GM19455 (cell line): Measurements from ENCODE around the gene SERPINA10.
"Not testable (repeated sequence)": the region's sequence is repeated elsewhere in the genome, so short reads cannot be mapped to it uniquely, and the experiment has no call there.

Experiments used
- ATAC-seq: cut with Tn5 transposase; IDR thresholded peaks from one replicate; pipeline ENCODE4 v1.9.1; 2021; ENCODE audit not compliant: unreplicated experiment

Gene SERPINA10

DNA sequence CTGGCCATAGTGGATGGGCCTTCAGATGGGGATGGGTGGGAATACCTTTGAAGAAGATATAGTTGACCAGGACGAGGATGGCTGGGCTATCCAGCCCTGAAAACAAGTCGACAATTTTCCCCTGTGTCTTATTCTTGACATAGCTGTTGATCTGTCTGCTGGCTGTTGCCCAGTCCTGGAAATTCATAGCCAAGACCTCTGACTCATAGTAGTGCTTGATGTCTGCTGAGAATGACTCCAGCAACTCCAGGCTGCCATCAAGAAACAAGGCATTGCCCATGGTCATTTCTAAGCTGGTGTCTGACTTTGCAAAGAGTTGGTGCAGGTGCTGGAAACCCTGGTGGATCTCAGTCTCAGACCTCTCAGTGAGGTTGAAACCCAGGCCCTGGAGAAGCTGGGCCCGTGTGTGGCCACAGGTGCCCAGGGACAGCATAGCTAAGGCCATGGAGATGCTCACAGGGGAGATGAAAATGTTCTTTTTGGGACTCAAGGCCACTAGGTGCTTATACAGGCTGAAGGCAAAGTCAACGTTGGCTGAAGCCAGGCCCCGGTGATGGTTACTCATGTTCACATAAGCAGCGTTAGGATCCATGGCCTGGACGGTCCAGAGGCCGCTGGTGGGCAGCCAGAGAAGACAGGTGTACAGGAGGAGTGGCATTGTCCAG, 21.1 kb upstream of the SERPINA10 start:
- no peak for ATAC-seq

DNA sequence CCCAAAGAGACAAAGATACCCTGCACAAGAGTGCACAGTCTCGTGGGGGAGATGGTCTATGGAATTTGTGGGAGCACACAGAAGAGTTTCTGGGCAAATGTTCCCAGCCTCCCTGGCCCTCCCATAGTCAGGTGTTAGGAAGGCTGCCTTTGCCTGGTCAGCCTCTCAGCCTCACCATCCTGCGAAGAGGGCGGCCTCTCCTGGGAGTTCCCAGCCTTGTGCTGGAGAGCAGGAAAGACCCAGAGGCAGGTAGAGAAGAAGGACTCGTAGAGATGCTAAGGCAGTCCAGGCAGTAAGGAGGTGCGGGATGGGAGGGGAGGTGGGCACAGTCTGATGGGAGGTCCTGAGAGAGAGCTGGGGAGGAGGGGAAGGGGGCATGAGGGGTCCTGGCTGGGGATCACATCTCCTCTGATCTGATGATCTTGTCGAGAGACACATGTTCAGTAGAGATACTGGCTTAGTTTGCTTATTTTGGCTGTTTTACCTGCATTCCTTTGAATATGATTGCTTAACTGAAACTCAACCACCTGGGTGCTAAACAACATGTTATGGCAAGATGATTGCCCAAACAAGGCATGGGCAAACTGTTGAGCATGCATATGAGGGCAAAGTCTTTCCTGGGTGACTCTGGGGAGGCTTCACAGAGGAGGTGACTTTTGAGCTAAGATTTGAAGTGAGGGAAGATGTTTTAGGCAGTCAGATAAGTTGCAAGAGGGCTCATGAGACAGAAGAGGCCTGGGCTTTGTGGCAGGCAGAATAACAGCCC, 19.6 kb upstream of the SERPINA10 start:
- ATAC-seq: no peak

GRCh38 chr14:94310248-94310647, 17.2 kb upstream of the SERPINA10 start:
- no peak for ATAC-seq

DNA sequence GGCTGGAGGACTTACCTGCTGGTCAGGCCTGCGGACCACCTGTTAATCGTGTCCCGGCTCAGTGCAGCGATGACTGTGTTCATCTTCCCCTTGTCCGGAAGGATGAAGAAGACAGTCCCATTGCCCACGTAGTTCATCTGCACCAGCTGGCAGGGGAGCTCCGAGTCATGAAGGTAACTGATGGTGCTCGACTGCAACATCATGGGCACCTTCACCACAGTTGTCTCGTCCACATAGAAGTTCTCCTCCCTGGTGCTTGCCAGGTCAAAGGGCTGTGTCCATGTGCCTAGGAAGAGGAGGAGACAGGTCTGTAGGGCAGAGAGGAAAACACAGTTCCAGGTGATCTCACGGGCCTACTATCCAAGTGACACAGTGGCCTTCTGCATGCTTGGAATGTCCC, 16.7 kb upstream of the SERPINA10 start:
- ATAC-seq: no peak

DNA sequence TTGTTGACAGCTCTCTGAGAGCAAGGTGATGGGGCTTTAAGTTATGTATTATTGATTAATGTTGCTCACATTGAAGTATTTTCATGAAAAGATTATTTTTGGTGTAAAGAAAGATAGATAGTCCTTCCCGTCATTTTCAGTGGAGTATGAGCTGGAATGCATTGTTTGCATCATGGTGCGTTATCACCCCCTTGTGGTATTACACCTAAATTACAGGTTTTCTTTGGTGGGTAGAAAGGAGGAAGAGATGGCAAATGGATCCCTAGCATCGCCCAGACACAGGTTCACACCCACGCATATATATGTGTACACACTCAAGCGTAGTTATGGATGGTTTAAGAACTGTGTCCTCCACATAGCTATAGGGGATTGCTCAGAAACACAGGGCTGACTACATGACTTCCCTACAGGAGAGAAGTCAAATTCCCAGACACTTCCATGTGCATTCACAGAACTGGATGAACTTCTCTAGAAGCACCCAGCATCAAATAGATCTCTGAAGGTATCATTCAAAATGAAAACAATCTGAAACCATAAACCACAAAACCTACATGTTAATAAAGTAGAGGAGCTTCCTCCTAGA, 14.4 kb upstream of the SERPINA10 start:
- ATAC-seq: no peak

DNA sequence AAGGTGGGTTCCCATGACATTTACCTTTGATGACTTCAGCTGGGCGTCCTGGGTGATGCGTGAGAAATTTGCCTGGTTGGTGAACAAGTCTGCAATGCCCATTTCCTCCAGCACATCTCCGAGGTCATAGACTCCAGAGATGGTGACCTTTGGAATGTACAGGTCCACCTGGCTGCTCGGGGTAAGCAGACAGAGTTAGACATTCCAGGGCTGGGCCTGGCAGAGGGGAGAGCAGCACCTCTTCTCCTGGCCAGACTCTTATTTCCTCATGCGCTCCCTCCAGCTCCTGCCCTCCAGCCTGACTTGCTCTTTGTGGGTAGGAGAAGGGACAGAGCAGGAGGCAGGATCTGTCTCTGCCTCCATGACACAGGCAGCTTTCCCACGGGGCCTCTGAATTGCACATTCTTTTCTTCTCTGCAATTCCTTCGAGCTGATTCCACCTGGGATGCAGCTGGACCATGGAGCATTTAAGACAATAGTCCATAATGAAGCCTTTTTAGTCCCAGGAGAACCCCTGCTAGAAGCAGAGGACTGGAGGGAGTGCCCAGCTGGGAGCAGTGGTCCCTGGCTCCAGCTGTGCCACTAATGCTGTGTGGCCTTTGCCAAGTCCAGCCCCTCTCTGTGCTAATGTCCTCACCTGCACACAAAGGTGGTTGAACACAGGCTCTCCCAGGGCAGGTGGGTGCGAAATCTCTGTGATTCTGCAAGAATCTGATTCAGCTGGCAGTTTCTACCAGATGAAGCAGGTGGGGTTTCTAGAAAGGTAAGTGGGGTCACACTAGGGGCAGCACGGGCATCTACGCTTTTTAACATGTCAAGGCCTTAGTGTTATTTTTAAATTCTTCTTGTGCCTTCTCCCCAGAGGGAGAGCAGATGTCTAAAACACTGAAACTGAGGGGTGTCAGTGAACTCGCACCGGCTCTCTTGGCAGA, 13.2 kb upstream of the SERPINA10 start:
- no peak for ATAC-seq

DNA sequence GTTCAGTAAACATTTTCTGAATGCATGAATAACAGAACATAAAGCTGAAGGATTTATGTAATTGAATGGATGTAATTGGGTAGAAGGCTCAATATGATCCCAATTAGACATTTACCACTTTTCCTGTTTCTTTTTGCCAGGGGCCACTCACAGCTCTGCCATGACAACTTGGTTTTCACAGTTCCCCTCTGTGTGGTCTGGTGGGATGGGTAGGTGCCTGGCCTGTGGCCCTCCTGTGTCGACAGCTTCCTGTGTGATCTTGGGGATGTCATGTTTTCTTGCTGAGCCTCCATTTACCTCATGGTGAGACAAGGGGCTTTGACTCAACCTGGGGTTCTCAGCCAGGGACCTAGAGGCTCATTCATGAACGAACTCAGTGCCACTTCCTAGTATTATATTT, 12.6 kb upstream of the SERPINA10 start:
- ATAC-seq: no peak

GRCh38 chr14:94304243-94304642, 11.2 kb upstream of the SERPINA10 start:
- ATAC-seq: no peak

DNA sequence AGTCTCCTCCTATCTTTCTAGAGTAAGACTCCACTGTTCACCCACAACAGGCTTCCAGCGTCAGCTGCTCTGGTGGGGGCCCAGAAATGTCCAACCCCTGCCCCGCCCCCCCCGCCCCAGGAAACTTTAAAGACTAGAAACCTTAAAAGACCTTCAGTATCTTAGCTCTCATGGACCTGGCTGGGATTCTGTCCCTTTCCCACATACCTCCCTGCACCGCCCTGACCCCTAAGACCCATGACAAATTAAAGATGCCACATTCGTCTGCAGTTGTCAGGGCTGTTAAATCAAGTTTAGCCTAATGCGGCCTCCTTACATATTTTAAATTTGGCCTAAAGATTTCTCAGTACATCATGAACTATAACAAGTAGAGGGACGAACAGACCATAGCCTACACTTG, 10.0 kb upstream of the SERPINA10 start:
- no peak for ATAC-seq

DNA sequence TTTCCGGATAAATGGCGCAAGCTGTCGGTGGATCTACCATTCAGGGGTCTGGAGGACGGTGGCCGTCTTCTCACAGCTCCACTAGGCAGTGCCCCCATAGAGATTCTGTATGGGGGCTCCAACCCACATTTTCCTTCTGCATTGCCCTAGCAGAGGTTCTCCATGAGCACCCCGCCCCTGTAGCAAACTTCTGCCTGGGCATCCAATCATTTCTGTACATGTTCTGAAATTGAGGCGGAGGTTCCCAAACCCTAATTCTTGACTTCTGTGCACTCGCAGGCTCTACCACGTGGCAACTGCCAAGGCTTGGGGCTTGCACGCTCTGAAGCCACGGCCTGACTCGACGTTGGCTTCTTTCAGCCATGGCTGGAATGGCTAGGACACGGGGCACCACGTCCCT, 5.1 kb upstream of the SERPINA10 start:
- no peak for ATAC-seq

- ATAC-seq: not testable (repeated sequence)
These were observed 3.1 kb upstream of the SERPINA10 start for GRCh38 chr14:94296181-94296545.

DNA sequence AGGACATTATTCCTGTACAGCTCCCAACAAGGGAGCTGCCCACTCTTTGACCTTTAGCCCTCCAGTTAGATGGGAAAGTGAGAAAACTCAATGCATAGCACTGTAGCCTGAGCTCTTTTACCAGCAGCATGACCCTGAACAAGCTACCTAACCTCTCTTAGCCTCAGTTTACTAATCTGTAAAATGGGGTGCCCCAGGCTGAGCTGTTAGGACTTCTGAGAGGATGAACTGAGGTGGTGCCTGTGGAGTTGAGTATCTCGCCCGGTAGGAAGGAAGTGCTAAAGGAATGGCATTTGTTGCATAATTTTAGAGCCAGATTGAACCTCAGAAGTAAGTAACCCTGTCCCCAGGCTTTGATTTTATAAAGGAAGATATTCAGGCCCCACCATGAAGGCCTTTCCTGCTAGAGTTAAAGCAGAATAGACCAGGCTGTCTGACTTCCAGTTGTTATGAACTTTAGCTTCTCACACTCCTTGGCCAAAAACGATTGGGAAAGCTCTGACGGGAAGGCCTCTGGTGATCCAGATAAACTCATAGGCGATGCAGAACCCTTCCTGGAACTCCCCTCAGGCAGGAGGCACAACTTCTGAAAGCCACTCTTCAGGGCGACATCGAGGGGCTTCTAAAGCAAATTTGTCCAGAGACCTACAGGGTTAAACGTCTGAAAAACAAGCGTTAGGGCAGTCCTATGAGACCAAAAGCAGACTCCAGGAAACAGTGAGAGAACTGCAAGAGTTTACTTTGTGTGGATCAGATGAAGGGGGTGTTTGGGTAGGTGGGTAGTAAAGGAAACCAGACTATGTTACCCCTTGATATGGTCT, 2.5 kb upstream of the SERPINA10 start:
- no peak for ATAC-seq

GRCh38 chr14:94293578-94293924, 483 bp upstream of the SERPINA10 start:
- ATAC-seq: no peak

GRCh38 chr14:94292526-94292871, 569 bp downstream of the SERPINA10 start:
- ATAC-seq: no peak

GRCh38 chr14:94291906-94292525, 1.1 kb downstream of the SERPINA10 start:
- ATAC-seq: no peak

DNA sequence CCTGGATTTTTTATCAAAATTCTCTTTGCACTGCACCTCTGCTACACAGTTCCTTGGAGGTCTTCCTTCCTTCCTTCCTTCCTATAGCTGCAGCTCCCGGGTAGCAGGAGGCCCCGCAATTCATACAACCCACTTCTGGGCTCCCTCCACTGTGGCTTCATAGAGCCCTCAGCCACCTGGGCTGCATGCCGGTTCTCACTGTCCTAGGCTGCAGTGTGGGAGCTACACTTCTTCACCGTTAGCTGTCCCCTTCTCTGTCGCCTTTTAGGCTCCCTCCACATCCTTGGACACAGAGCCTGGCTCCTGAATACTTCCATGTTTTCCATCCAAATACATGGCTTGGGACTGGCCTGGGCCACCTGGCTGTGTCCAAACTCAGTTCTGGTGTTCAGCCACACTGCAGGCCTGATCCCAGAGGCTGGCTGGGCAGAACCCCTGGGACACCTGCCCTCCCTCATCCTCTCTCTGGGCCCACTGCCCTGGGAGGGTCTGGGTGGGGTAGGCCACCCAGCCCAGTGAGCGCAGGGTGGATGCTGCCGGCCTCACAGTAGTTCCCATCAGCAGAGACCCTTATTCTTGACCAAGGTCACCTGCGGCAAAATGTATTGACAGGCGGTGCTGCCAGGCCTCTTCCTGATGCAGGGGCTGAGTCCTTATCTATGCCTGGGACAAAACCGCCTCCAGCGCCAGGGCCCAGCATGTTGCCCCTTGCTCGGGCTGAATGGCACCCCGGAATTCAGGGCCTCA, 1.7 kb downstream of the SERPINA10 start:
- ATAC-seq: no peak

- ATAC-seq: no peak
These were observed 2.9 kb downstream of the SERPINA10 start for GRCh38 chr14:94290197-94290596.

- ATAC-seq: no peak
These were observed 4.2 kb downstream of the SERPINA10 start for GRCh38 chr14:94288610-94289465.

- no peak for ATAC-seq
These were observed 7.9 kb downstream of the SERPINA10 start for GRCh38 chr14:94285158-94285557.
